B cell (primary cell): ENCODE measurements around the gene PRAMEF10. TPM values are rescaled to one million over a fixed set of nuclear protein-coding genes. Genes with fewer than 3 reads are reported as not detected.
"Not testable (repeated sequence)": the region's sequence is repeated elsewhere in the genome, so short reads cannot be mapped to it uniquely, and the experiment has no call there.

Experiments used
- ATAC-seq: fragments of 200-7000 bp; cut with Tn5 transposase; one replicate; pipeline ENCODE4 v1.10.0; 2021; ENCODE audit warnings: low read depth, mild to moderate bottlenecking, moderate number of reproducible peaks, moderate library complexity
- CTCF ChIA-PET: fragments of 350-600 bp; sonication (Branson Sonifier 250); formaldehyde crosslinking; loops from one replicate; lab custom pipeline; 2021; ENCODE audit warnings: antibody characterized with exemption, inconsistent platforms; lab: Charles Lee
- POLR2A ChIA-PET: fragments of 350-600 bp; sonication (Branson Sonifier 250); formaldehyde crosslinking; loops from one replicate; lab custom pipeline; 2021; ENCODE audit warnings: antibody characterized with exemption; lab: Charles Lee
- DNase-seq: peaks from one replicate; pipeline ENCODE4 v3.0.0; 2013
- H2AFZ ChIP-seq: 2 replicates; pipeline ENCODE4 v1.6.1; 2012; ENCODE audit warnings: mild to moderate bottlenecking, low read depth, low read length; ENCODE audit not compliant: insufficient read depth, poor library complexity, severe bottlenecking
- H3K27ac ChIP-seq, 2 donors: 1 replicate in 1 of 2; 2 replicates in 1 of 2; pipeline ENCODE4 v1.5.1; 2012 to 2013; ENCODE audit warnings: low read length in 2 of 2, mild to moderate bottlenecking in 2 of 2, moderate library complexity in 1 of 2
- H3K27me3 ChIP-seq, 4 experiments: fragments of 200-600 bp in 1 of 4; sonication (generic) in 1 of 4; replicated peaks in 1 of 4; 1 replicate in 2 of 4; 2 replicates in 2 of 4; pipeline versions ENCODE4 v1.6.1 to v1.7.0; 2013 to 2016; ENCODE audit warnings: low read length in 3 of 4, mild to moderate bottlenecking in 2 of 4, mixed read lengths in 1 of 4, moderate library complexity in 1 of 4; ENCODE audit not compliant: insufficient read depth in 4 of 4, control insufficient read depth in 3 of 4; ENCODE audit errors: control extremely low read depth in 1 of 4
- H3K36me3 ChIP-seq, 2 experiments: replicated peaks in 1 of 2; 1 replicate in 1 of 2; 2 replicates in 1 of 2; pipeline versions ENCODE4 v1.6.1 to v1.7.1; 2013; ENCODE audit warnings: low read length in 1 of 2; ENCODE audit not compliant: insufficient read depth in 2 of 2, control insufficient read depth in 1 of 2; ENCODE audit errors: control extremely low read depth in 1 of 2, extremely low read depth in 1 of 2
- H3K4me1 ChIP-seq, 2 donors: fragments of 200-600 bp in 1 of 2; sonication (generic) in 1 of 2; 1 replicate in 1 of 2; 2 replicates in 1 of 2; pipeline versions ENCODE4 v1.5.1 to v1.6.1; 2013 to 2017; ENCODE audit warnings: low read length in 2 of 2; ENCODE audit not compliant: control insufficient read depth in 2 of 2, insufficient read depth in 2 of 2
- H3K4me2 ChIP-seq: replicated peaks from 2 replicates; pipeline ENCODE3; 2012; ENCODE audit warnings: mild to moderate bottlenecking, low read depth, low read length; ENCODE audit not compliant: poor library complexity, severe bottlenecking
- H3K4me3 ChIP-seq, 5 experiments: fragments of 200-600 bp in 1 of 5; sonication (generic) in 1 of 5; 1 replicate in 3 of 5; 2 replicates in 2 of 5; pipeline versions ENCODE4 v1.5.1 to v1.7.0; 2011 to 2016; ENCODE audit warnings: low read length in 4 of 5, mild to moderate bottlenecking in 4 of 5, low read depth in 2 of 5, control low read depth in 1 of 5, moderate library complexity in 1 of 5; ENCODE audit not compliant: insufficient read depth in 1 of 5; ENCODE audit errors: control extremely low read depth in 1 of 5, extremely low read depth in 1 of 5
- H3K79me2 ChIP-seq: fragments of 200-600 bp; sonication (generic); one replicate; pipeline ENCODE4 v1.6.0; 2016; ENCODE audit warnings: low read length; ENCODE audit not compliant: control insufficient read depth, insufficient read depth
- H3K9ac ChIP-seq: fragments of 200-600 bp; sonication (generic); 2 replicates; pipeline ENCODE4 v1.6.1; 2017; ENCODE audit warnings: mild to moderate bottlenecking, low read length, moderate library complexity
- H3K9me3 ChIP-seq, 3 donors: one replicate each; pipeline versions ENCODE4 v1.6.1 to v1.7.1; 2013; ENCODE audit warnings: low read length in 2 of 3; ENCODE audit not compliant: control insufficient read depth in 2 of 3, insufficient read depth in 1 of 3; ENCODE audit errors: control extremely low read depth in 1 of 3
- H4K20me1 ChIP-seq: 2 replicates; pipeline ENCODE4 v1.6.0; 2012; ENCODE audit warnings: mild to moderate bottlenecking, low read length; ENCODE audit not compliant: insufficient read depth, control insufficient read depth, poor library complexity, severe bottlenecking
- H3K27ac Mint-ChIP-seq: one replicate; pipeline ENCODE4 v1.8.0; 2021; ENCODE audit warnings: mixed read lengths
- H3K27me3 Mint-ChIP-seq: one replicate; pipeline ENCODE4 v1.8.0; 2021; ENCODE audit warnings: mixed read lengths
- H3K4me1 Mint-ChIP-seq: one replicate; pipeline ENCODE4 v1.8.0; 2021; ENCODE audit warnings: mixed read lengths
- H3K4me3 Mint-ChIP-seq: one replicate; pipeline ENCODE4 v1.8.0; 2021; ENCODE audit warnings: mixed read lengths
- H3K9me3 Mint-ChIP-seq: one replicate; pipeline ENCODE4 v1.8.0; 2022; ENCODE audit warnings: mixed read lengths; ENCODE audit not compliant: insufficient read depth
- WGBS: methylation state at CpG from one replicate; pipeline ENCODE4 v1.1.5; 2013; ENCODE audit warnings: missing lambda C conversion rate; ENCODE audit not compliant: insufficient coverage; 5-methylcytosine and 5-hydroxymethylcytosine counted together
- intact Hi-C: fragments of 100-400 bp; cut with micrococcal nuclease; formaldehyde crosslinking; loops from one replicate; pipeline ENCODE4 v1.10.0; 2022
- polyA minus RNA-seq: library from RNA; depleted of rRNA, polyadenylated mRNA; stranded (reverse); fragments of >200 nt; gene quantifications from 2 replicates; pipeline ENCODE4 v1.2.3, GENCODE V29; 2012
- polyA plus RNA-seq: library from polyadenylated mRNA; depleted of rRNA; stranded (reverse); fragments of >200 nt; gene quantifications from 2 replicates; pipeline ENCODE4 v1.2.3, GENCODE V29; 2012
- total RNA-seq, 2 donors: library from RNA; stranded (reverse); fragments of 120-200 nt in 1 of 2; gene quantifications; 1 replicate in 1 of 2; 2 replicates in 1 of 2; pipeline versions ENCODE4 v1.2.3 to v1.2.4, GENCODE V29; 2013 to 2022

Gene PRAMEF10
- not detected in 2 replicates for total RNA-seq
- not detected for total RNA-seq (2013)
- polyA plus RNA-seq, result not detected in 2 replicates
- not detected in 2 replicates for polyA minus RNA-seq

- H3K79me2 ChIP-seq, H3K27ac Mint-ChIP-seq, H3K4me1 Mint-ChIP-seq, H3K4me3 Mint-ChIP-seq, intact Hi-C loops, H3K27me3 ChIP-seq, H3K9me3 ChIP-seq, POLR2A ChIA-PET, CTCF ChIA-PET, H3K9ac ChIP-seq, H2AFZ ChIP-seq, H3K36me3 ChIP-seq, DNase-seq, ATAC-seq, H3K4me1 ChIP-seq, H3K4me2 ChIP-seq, H4K20me1 ChIP-seq, H3K9me3 Mint-ChIP-seq, H3K4me3 ChIP-seq, H3K27me3 Mint-ChIP-seq, H3K27ac ChIP-seq: not testable (repeated sequence)
- no CpG with 5 or more reads among the region's 1 CpG for WGBS
Observed at GRCh38 chr1:12898170-12898569, at the start of gene PRAMEF10. TSS of gene PRAMEF10 (minus strand) at chr1:12898270. CDS start at chr1:12895847, 2,423 bp downstream.

DNA sequence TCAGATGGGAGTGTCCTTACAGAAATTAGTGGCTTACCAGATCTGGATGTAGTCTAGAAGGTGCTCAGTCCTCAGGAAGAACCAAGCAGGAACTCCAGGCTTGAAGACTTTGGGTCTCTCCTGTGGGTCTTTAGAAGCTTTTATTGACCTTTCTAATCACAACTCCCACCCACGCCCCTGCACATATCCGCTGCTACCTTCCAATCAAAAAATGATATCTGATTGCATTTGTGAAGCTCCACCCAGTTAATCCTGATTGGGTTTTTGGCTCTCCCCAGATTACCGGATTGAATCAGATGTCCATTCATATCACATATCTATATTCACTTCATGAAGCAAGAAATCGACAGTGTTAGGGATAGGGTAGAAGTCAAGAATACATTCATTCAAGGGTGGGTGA, 49.4 kb upstream of the PRAMEF10 start, which contains the start of gene PRAMEF6:
Gene PRAMEF6, minus strand, starts transcription at position 101 of the 400 bp plus-strand sequence. CDS start 5,062 bp downstream, outside the sequence.
- H3K9ac ChIP-seq, H3K4me3 Mint-ChIP-seq, H3K36me3 ChIP-seq, H3K4me3 ChIP-seq, DNase-seq, H3K79me2 ChIP-seq, ATAC-seq, H3K4me1 Mint-ChIP-seq, H3K9me3 Mint-ChIP-seq, H3K27ac Mint-ChIP-seq, intact Hi-C loops, H3K4me1 ChIP-seq, H3K4me2 ChIP-seq, CTCF ChIA-PET, H3K27ac ChIP-seq, H2AFZ ChIP-seq, H3K27me3 Mint-ChIP-seq, H4K20me1 ChIP-seq, H3K27me3 ChIP-seq, H3K9me3 ChIP-seq, POLR2A ChIA-PET: not testable (repeated sequence)
- no CpG with 5 or more reads among the region's 4 CpGs for WGBS

DNA sequence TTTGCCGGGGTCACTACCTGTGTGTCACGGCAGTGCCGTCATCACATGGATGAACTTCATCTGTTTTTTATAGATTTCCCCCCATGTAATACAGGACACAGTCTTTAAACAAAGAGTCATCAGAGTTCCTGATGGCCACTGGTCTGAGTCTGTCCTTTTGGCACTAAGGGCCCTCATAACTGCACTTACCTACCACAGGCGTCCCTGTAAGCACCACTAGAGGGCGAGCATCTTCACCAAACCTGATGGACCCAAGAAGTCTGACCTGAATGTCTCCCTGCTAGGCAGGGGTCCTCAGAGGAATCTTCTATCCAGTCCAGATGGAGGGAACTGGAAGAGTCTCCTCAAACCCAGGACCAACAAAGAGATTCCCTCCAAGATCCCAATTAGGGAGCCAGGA, 26.3 kb upstream of the PRAMEF10 start:
- H3K27me3 ChIP-seq, H3K9ac ChIP-seq, H3K27ac Mint-ChIP-seq, H3K79me2 ChIP-seq, H3K4me1 Mint-ChIP-seq, H3K9me3 Mint-ChIP-seq, DNase-seq, H3K36me3 ChIP-seq, ATAC-seq, H2AFZ ChIP-seq, H3K4me1 ChIP-seq, H3K27me3 Mint-ChIP-seq, H3K4me3 Mint-ChIP-seq, H3K27ac ChIP-seq, intact Hi-C loops, H4K20me1 ChIP-seq, H3K4me3 ChIP-seq, H3K4me2 ChIP-seq, CTCF ChIA-PET, POLR2A ChIA-PET, H3K9me3 ChIP-seq: not testable (repeated sequence)
- no CpG with 5 or more reads among the region's 5 CpGs for WGBS

DNA sequence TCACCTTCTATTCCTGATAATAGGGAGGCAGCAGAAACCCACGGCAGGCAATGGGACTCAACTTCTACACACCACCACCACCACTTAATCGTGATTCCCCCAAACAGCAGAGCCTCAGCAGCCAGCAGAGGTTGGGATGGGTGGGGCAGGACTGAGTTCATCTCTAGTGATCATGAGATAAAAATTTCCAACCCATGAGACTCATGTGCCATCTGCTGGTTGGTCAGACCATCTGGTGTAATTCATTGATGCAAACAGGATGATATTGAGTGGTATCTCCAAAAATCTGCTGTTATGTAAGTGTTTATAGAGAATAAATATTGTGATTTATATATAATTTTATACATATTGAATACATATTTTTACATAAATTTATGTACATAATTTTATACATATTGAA, 23.7 kb upstream of the PRAMEF10 start:
- CTCF ChIA-PET, H3K4me3 Mint-ChIP-seq, H2AFZ ChIP-seq, H3K27ac Mint-ChIP-seq, DNase-seq, H3K4me1 Mint-ChIP-seq, H3K9ac ChIP-seq, H4K20me1 ChIP-seq, H3K27ac ChIP-seq, H3K27me3 Mint-ChIP-seq, H3K27me3 ChIP-seq, intact Hi-C loops, H3K36me3 ChIP-seq, ATAC-seq, H3K4me1 ChIP-seq, H3K9me3 Mint-ChIP-seq, H3K9me3 ChIP-seq, POLR2A ChIA-PET, H3K79me2 ChIP-seq, H3K4me2 ChIP-seq, H3K4me3 ChIP-seq: not testable (repeated sequence)
- no CpG with 5 or more reads among the region's 2 CpGs for WGBS
